Nephron (organoid): ENCODE results near the gene DAGLB.

Experiments
- H3K27ac Mint-ChIP-seq, 3 experiments: 2 replicates each; pipeline ENCODE4 v1.8.0; 2020; ENCODE audit warnings: mixed read lengths in 3 of 3, mild to moderate bottlenecking in 2 of 3, moderate library complexity in 1 of 3
- H3K27me3 Mint-ChIP-seq: 2 replicates; pipeline ENCODE4 v1.8.0; 2021; ENCODE audit warnings: low read depth, mild to moderate bottlenecking, moderate library complexity, mixed read lengths
- H3K36me3 Mint-ChIP-seq: 2 replicates; pipeline ENCODE4 v1.8.0; 2020; ENCODE audit warnings: low read depth, mixed read lengths
- H3K4me1 Mint-ChIP-seq: 2 replicates; pipeline ENCODE4 v1.8.0; 2020; ENCODE audit warnings: mixed read lengths
- H3K4me3 Mint-ChIP-seq, 3 experiments: 2 replicates each; pipeline ENCODE4 v1.8.0; 2020; ENCODE audit warnings: mild to moderate bottlenecking in 3 of 3, mixed read lengths in 3 of 3, moderate library complexity in 2 of 3
- H3K9me3 Mint-ChIP-seq: 2 replicates; pipeline ENCODE4 v1.8.0; 2020; ENCODE audit warnings: mixed read lengths
- TF ChIP-seq, protein P1 (sequence below), 3 experiments: fragments of 200-600 bp; sonication (generic); IDR thresholded peaks; one replicate each; pipeline ENCODE4 v1.5.0; 2021; ENCODE audit warnings: antibody characterized with exemption in 3 of 3; ENCODE audit not compliant: unreplicated experiment in 3 of 3

DAGLB gene

DNA sequence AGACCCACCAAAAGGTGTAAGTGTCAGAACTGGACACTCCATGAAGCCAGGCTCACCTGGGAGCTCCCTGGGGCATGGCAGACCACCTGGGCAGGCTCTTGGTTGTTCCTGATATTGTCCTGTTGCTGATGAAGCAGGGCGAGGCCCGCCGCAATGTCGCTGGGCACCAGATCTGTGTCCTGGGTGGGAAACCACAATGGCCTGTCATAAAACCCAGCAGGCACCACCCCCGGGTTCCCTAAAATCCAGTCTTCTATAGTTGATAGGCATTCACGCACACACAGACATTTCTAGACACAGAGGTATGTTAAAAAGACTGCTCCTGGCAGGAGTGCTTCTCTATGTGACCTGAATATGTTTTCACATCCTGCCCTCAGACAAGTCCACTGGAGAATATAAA lies 15.0 kb downstream of the DAGLB start:
- H3K4me3 Mint-ChIP-seq: no peak overlapping the region
- TF ChIP-seq, protein P1, sequence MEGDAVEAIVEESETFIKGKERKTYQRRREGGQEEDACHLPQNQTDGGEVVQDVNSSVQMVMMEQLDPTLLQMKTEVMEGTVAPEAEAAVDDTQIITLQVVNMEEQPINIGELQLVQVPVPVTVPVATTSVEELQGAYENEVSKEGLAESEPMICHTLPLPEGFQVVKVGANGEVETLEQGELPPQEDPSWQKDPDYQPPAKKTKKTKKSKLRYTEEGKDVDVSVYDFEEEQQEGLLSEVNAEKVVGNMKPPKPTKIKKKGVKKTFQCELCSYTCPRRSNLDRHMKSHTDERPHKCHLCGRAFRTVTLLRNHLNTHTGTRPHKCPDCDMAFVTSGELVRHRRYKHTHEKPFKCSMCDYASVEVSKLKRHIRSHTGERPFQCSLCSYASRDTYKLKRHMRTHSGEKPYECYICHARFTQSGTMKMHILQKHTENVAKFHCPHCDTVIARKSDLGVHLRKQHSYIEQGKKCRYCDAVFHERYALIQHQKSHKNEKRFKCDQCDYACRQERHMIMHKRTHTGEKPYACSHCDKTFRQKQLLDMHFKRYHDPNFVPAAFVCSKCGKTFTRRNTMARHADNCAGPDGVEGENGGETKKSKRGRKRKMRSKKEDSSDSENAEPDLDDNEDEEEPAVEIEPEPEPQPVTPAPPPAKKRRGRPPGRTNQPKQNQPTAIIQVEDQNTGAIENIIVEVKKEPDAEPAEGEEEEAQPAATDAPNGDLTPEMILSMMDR (IDR thresholded peaks at IDR 0.05; ENCODE audit: unreplicated experiment in 3 of 3): no peak

DNA sequence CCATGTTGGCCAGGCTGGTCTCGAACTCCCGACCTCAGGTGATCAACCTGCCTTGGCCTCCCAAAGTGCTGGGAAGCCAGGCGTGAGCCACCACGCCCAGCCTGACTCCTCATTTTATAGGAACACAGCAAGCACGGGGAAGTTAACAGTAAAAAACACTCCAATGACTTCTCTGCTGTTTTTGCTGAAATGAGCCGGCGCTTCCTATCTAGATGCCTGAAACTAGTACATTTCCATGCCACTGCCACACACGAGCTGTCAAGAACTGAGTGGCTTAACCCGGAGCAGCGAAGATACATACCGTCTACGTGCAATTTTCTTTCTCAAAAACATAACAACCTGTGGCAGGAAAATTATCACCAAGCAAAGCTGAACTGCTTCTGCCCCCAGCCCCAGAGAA lies 16.8 kb downstream of the DAGLB start:
- no peaks in the 10 kb centered on the region for H3K27me3 Mint-ChIP-seq
- H3K27ac Mint-ChIP-seq: no peak overlapping the region
- no peaks in the 10 kb centered on the region for H3K9me3 Mint-ChIP-seq
- peaks cover 6% of the 10 kb centered on the region for H3K4me1 Mint-ChIP-seq
- TF ChIP-seq, protein P1 (IDR thresholded peaks at IDR 0.05; ENCODE audit: unreplicated experiment in 3 of 3): no peak
- H3K36me3 Mint-ChIP-seq: peaks cover 35% of the 10 kb centered on the region
- no peak overlapping the region for H3K4me3 Mint-ChIP-seq

More for the DNA sequence above, 15.0 kb downstream of the DAGLB start:
- no peaks in the 10 kb centered on the region for H3K27me3 Mint-ChIP-seq
- H3K36me3 Mint-ChIP-seq: peaks cover 37% of the 10 kb centered on the region
- peaks cover 6% of the 10 kb centered on the region for H3K4me1 Mint-ChIP-seq
- H3K27ac Mint-ChIP-seq: no peak overlapping the region
- H3K9me3 Mint-ChIP-seq: no peaks in the 10 kb centered on the region

DNA sequence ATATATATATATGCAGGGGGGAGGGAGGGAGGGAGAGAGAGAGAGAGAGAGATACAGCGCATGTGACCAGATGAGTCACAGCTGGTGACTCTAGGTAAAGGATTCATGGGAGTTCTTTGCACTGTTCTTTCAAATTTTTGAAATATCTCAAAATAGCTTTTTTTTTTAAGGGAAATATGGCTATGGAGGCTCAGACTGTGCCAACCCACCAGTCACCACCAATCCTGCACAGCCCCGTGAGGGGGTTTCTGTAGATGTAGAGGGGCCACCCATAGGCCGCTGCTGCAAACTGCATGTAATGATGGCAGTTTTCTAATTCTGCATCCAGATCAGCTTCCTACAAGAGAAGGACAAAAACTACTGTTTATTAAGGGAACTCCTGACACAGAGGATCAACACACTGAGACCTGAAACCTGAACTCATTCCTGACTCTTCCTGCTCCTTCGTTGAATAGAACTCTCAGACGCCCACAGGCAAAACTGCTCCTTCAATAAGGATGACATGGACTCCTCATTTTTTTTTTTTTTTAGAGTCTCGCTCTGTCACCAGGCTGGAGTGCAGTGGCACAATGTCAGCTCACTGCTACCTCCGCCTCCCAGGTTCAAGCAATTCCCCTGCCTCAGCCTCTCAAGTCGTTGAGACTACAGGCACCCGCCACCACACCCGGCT lies 17.3 kb downstream of the DAGLB start:
- no peaks in the 10 kb centered on the region for H3K27me3 Mint-ChIP-seq
- no peaks in the 10 kb centered on the region for H3K9me3 Mint-ChIP-seq
- H3K4me1 Mint-ChIP-seq: peaks cover under 1% of the 10 kb centered on the region
- H3K27ac Mint-ChIP-seq: no peak overlapping the region
- TF ChIP-seq, protein P1 (IDR thresholded peaks at IDR 0.05; ENCODE audit: unreplicated experiment in 3 of 3): peak in 1 of 3 experiments; percentile 18
- H3K4me3 Mint-ChIP-seq: no peak overlapping the region
- peaks cover 37% of the 10 kb centered on the region for H3K36me3 Mint-ChIP-seq

DNA sequence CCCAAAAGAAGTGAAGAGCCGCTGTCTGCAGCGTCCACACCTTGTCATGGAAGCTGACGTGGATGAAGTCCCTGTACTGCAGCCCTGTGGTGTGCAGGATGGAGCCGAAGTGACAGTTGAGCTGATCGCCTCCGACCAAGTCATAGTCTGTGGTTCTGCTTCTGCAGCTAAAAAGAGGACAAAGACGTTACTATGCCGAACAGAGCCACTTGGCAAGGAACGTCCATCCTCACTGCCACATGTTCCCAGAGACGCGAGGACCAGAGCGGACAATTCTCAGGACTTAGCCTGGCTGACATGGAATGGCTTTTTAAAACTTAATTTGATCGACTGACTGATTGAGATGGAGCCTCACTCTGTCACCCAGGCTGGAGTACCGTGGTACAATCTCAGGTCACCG lies 21.8 kb downstream of the DAGLB start:
- peaks cover 48% of the 10 kb centered on the region for H3K36me3 Mint-ChIP-seq
- H3K4me3 Mint-ChIP-seq: no peak overlapping the region
- no peaks in the 10 kb centered on the region for H3K27me3 Mint-ChIP-seq
- H3K4me1 Mint-ChIP-seq: no peaks in the 10 kb centered on the region
- H3K9me3 Mint-ChIP-seq: no peaks in the 10 kb centered on the region
- no peak overlapping the region for H3K27ac Mint-ChIP-seq
- TF ChIP-seq, protein P1 (IDR thresholded peaks at IDR 0.05; ENCODE audit: unreplicated experiment in 3 of 3): no peak

DNA sequence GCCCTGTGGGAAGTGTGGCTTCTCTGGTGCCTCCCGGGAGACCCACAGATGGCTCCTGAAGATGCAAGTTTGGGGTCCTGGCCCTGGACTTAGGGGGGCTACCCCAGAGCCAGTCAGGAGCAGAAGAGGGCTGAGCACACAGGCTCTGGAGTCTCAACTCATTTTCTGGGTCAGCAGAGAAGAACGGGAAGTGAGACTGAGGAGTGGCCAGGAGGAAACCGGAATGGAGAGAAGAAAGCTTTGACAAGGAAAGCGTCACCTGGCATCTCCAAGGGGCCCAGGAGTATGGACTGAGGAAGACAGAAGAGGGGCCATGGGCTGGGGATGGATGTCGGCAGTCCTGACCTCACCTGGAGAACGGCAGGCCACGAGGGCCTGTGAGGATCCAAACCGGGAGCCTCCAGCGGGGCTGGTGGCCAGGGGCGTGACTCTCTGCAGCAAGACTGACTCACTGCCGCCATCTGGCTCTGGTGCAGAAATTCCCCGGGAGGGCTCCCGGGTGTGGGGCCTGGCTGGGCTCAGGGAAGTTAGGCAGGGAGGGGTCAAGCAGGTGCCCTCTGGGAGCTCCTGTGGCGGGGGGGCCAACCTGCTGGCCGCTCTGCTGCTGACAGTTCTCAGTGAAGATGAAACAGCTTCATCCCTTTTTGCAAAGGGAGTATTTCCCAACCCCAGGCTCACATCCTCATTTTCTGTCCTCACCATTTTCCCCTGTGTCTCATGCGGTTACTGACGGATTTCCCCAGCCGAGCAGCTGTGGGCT lies 23.6 kb downstream of the DAGLB start:
- no peaks in the 10 kb centered on the region for H3K4me1 Mint-ChIP-seq
- TF ChIP-seq, protein P1 (IDR thresholded peaks at IDR 0.05; ENCODE audit: unreplicated experiment in 3 of 3): no peak
- no peak overlapping the region for H3K4me3 Mint-ChIP-seq
- no peaks in the 10 kb centered on the region for H3K9me3 Mint-ChIP-seq
- H3K27ac Mint-ChIP-seq: no peak overlapping the region
- H3K27me3 Mint-ChIP-seq: no peaks in the 10 kb centered on the region
- H3K36me3 Mint-ChIP-seq: peaks cover 49% of the 10 kb centered on the region
